ENCODE results near the gene MYO15A. TPM values are rescaled to one million over a fixed set of nuclear protein-coding genes. Genes with fewer than 3 reads are reported as not detected.

The MYO15A gene
- total and polyA plus RNA-seq, 9 donors, result 1.5 to 5.4 (median 3.2) TPM

- 97 to 98% (median 97%) methylated on average over 30 of the region's 30 CpGs for WGBS, 3 donors
- DNase-seq, result no peak
- Histone ChIP-seq H3K4me3 (no peak overlapping the region), H3K9me3 (no peaks in the 10 kb centered on the region), H3K36me3 (no peaks in the 10 kb centered on the region), H3K27me3 (no peaks in the 10 kb centered on the region), H3K4me1 (ENCODE audit: insufficient read depth) (no peaks in the 10 kb centered on the region), H3K27ac (no peak overlapping the region)
- TF ChIP-seq EP300 (IDR thresholded peaks at IDR 0.05) (no peak), POLR2A (IDR thresholded peaks at IDR 0.05) (no peak)
- TF ChIP-seq, protein P1, sequence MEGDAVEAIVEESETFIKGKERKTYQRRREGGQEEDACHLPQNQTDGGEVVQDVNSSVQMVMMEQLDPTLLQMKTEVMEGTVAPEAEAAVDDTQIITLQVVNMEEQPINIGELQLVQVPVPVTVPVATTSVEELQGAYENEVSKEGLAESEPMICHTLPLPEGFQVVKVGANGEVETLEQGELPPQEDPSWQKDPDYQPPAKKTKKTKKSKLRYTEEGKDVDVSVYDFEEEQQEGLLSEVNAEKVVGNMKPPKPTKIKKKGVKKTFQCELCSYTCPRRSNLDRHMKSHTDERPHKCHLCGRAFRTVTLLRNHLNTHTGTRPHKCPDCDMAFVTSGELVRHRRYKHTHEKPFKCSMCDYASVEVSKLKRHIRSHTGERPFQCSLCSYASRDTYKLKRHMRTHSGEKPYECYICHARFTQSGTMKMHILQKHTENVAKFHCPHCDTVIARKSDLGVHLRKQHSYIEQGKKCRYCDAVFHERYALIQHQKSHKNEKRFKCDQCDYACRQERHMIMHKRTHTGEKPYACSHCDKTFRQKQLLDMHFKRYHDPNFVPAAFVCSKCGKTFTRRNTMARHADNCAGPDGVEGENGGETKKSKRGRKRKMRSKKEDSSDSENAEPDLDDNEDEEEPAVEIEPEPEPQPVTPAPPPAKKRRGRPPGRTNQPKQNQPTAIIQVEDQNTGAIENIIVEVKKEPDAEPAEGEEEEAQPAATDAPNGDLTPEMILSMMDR (IDR thresholded peaks at IDR 0.05), result no peak
- intact Hi-C loops (cut with DNase I), result no loop called here
Observed at GRCh38 chr17:18119938-18120337, 11.4 kb downstream of the MYO15A start.

DNA sequence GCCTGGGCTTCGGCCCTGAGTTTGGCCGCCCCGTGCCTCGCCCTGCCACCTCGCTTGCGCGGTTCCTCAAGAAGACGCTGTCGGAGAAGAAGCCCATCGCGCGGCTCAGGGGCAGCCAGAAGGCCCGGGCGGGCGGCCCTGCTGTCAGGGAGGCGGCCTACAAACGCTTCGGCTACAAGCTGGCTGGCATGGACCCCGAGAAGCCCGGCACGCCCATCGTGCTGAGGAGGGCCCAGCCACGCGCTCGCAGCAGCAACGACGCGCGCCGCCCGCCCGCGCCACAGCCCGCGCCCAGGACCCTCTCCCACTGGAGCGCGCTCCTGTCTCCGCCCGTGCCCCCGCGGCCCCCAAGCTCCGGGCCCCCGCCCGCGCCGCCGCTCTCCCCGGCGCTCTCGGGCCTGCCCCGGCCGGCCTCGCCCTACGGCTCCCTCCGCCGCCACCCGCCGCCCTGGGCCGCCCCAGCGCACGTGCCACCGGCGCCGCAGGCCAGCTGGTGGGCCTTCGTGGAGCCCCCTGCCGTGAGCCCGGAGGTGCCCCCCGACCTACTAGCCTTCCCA lies 12.0 kb downstream of the MYO15A start:
- Histone ChIP-seq H3K27ac (no peak overlapping the region), H3K36me3 (no peaks in the 10 kb centered on the region), H3K4me1 (ENCODE audit: insufficient read depth) (no peaks in the 10 kb centered on the region), H3K9me3 (no peaks in the 10 kb centered on the region), H3K27me3 (no peaks in the 10 kb centered on the region), H3K4me3 (no peak overlapping the region)
- DNase-seq, result no peak
- 74 to 88% (median 77%) methylated on average over 65 to 68 of the region's 68 CpGs for WGBS, 3 donors
- intact Hi-C loops (cut with DNase I), result no loop called here
- TF ChIP-seq, protein P1 (IDR thresholded peaks at IDR 0.05), result no peak
- TF ChIP-seq EP300 (IDR thresholded peaks at IDR 0.05), result no peak
- TF ChIP-seq POLR2A (IDR thresholded peaks at IDR 0.05), result no peak

- H3K27me3 ChIP-seq, result no peaks in the 10 kb centered on the region
- H3K4me3 ChIP-seq, result no peak overlapping the region
- no peak for DNase-seq
- no peaks in the 10 kb centered on the region for H3K4me1 ChIP-seq (ENCODE audit: insufficient read depth)
- intact Hi-C loops (cut with DNase I), result no loop called here
- H3K27ac ChIP-seq, result no peak overlapping the region
- H3K9me3 ChIP-seq, result no peaks in the 10 kb centered on the region
- H3K36me3 ChIP-seq, result no peaks in the 10 kb centered on the region
- WGBS, 3 donors, result 84 to 91% (median 85%) methylated on average over 49 to 54 of the region's 54 CpGs
- TF ChIP-seq, protein P1 (IDR thresholded peaks at IDR 0.05), result no peak
Observed at GRCh38 chr17:18121144-18121910, 12.8 kb downstream of the MYO15A start.

DNA sequence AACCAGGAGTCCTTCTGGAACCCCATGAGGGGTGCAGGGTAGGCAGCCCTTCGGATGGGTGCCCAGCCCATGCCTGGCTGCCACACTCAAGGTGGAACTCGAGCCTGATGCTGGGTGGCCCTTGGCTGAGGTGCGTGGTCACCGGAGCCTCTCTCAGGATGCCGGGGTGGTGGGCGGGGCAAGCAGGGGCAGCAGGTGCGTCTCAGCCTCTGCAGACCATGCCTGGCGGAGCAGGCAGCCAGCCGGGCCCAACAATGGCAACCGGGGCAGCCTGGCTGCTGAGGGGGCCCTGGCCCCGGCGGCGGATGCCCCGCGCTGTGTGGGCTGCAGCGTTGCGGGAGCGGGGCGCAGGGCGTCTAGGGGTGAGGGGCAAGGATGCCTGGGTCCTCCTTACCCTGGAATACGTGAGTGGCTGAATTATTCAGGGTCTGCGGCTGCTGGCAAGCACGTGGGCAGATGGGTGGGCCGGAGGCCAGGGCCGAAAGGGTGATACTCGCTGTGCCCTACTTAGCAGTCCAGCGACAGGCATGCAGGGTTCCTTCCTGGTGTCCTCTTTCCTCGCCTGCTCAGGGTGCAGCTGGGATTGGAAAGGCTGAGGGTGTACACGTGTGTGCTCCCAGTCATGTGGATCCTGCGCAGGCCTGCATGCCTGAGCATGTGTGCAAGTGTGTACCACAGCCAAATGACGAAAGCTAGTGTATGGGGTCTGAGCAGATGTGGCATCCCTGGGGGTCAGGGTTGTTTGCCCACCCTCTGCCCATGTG lies 14.6 kb downstream of the MYO15A start:
- Histone ChIP-seq H3K27ac (no peak overlapping the region), H3K4me1 (ENCODE audit: insufficient read depth) (no peaks in the 10 kb centered on the region), H3K9me3 (no peaks in the 10 kb centered on the region), H3K4me3 (no peak overlapping the region), H3K36me3 (no peaks in the 10 kb centered on the region), H3K27me3 (no peaks in the 10 kb centered on the region)
- TF ChIP-seq, protein P1 (IDR thresholded peaks at IDR 0.05), result no peak
- TF ChIP-seq POLR2A (IDR thresholded peaks at IDR 0.05) (no peak), EP300 (IDR thresholded peaks at IDR 0.05) (no peak)
- WGBS, 3 donors, result 80 to 85% (median 83%) methylated on average over 28 to 31 of the region's 31 CpGs
- DNase-seq, result no peak
- intact Hi-C loops (cut with DNase I), result no loop called here
